UCSD-AML1 (cell line): ENCODE data around the gene ZMIZ1.

Experiments used
- DNase-seq: peaks from one replicate; lab custom pipeline; 2025; ENCODE audit not compliant: unreplicated experiment; lab: John Stamatoyannopoulos, UW

ZMIZ1 gene

DNA sequence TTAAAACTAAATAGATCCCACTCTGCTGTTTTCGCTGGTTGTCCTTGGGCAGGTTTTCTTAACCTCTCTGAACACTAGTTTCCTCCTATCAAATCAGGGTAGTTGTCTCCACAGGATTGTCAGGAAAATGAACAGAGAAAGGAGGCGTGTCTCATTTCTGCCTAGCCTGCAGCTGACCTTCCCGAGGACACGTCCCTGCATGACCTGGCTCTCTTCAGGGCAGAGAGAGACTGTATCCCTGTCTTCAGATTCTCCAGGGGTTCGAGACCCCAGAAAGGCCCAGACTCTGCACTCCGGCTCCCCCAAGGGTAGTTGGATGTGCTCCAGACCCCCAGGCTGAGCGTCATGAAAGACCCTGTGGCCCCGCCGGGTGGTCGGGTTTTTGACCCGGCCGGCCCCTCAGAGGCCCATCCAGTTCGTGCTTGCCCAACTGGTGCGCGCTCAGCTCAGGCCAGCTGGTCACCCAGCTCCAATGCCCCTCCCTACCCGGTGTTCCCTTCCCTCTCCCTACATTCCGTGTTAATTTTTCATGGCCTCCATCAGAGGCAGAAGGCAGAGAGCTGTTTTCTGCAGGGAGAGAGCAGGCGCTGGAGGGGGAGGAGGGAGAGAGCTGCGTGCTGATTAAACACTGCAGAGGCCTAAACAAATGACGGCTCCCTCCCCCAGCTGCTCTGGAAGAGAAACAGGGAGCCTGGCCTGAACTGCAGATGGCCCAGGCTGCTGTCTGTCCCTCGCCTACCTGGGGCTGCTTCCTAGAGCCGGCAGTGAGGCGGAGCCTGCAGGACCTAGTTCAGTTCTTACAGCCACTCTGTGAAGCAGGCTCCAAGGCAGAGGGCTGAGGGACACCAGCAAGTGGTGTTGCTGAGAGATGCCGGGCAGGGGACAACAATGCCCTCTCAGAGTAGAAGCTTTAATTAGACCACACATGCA, 192.3 kb downstream of the ZMIZ1 start:
- DNase-seq = no peak

DNA sequence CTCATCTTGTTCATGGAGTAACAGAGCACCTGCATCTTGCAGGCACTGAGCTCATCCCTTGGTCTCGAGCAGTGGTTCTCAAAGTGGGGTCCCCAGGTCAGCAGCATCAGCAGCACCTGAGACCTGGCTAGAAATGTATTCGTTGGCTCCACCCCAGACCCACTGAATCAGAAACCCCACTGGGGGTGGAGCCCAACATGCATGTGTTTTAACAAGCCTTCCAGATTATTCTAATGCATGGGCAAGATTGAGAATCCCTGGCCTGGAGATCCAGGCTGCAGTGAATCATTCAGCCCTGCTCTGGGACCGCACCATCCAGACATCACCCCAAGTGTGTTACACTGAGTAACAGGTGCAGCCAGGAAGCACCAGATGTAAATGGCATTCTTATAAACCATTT, 193.4 kb downstream of the ZMIZ1 start:
- DNase-seq = no peak

DNA sequence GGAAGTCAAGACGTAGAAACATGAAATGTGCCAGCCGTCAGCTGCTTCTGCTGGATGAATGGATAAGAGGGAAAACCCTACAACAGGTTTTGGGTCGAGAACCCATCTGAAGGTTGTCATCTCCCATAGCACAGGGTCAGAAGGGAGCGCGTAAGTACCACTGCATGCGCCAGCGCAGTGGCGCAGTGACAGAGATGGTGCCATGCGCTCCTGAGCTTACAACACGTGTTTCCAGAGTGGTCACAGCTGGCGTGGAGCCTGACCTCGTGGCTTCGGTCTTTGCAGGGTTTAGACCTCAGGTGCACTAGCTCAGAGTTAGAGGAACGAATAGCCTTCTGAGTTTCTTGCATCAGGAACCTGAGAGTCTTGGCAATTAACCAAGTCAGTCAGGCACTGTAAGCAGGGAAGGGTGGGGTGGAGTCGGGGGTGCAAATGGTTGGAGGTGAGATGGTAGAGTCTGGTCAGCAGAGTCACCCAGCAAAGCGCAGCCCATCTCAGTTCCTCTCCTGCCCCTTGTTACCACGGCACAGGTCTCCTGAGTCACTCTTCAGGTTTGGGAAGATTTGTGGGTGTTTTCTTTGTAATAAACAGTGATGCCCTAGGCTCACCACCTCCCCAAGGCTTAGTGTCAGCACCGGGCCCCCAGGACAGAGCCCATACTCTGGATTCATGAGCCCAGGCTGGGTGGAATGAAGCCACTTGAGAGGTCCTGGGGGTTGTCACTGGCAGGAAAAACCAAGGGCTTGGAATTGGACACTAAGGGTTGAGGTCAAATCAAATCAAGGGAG, 194.4 kb downstream of the ZMIZ1 start:
- no peak for DNase-seq

DNA sequence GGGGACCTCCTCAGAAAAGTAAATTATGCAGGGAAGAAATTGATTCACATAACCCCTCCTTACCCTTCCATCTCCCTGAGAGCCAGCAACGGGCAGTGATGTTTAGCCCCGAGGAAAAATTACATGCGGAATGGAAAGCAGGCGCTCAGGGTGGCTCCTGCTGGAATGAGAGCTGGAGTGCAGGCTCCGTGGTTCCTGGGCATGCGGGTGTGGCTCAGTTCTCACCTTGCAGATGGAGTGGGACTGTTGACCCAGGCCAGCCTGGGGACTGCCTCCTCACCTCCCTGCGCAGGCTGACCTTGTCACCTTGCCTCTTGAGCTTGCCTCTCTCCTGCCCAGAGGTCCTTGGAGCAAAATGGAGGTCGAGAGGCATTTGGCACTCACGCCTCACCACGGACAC, 195.2 kb downstream of the ZMIZ1 start:
- DNase-seq = no peak

DNA sequence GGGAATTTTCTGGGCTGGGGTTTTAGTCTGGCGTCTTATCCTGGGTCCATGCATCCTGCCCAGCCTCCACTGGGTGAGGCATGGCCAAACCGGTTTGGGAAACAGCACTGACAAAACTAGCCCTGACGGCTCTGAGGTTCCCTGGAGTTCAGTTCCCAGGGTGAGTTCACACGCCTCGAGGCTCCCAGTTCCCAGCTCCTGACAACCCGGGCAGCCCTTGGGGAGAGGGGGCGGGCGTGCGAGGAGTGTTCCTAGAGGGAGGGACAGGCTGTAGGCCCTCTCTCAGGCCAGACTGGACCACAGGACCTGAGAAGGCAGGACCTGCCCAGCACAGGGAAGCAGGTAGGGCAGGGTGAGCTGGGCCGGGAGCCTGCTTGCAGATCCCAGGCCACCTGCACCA, 196.2 kb downstream of the ZMIZ1 start:
- no peak for DNase-seq

DNA sequence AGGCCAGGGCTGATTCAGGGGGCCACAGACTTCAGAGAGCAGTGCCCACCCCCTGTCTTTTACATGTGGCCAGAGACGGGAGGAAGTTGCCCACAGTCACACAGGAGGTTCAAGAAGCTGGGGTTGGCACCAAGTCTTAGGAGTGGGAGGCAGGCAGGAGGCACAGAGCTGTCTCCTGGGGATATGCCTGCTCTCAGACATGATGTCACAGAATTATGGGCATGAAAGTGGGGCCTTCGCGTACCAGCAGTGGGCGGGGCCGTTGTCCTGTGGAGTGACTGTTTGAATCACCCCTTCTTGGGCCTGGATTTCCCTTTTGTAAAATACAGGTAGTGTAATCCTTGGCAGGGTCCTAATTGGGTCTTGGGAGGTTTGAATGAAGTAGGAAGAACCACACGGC, 197.3 kb downstream of the ZMIZ1 start:
- DNase-seq = peak; percentile 59

DNA sequence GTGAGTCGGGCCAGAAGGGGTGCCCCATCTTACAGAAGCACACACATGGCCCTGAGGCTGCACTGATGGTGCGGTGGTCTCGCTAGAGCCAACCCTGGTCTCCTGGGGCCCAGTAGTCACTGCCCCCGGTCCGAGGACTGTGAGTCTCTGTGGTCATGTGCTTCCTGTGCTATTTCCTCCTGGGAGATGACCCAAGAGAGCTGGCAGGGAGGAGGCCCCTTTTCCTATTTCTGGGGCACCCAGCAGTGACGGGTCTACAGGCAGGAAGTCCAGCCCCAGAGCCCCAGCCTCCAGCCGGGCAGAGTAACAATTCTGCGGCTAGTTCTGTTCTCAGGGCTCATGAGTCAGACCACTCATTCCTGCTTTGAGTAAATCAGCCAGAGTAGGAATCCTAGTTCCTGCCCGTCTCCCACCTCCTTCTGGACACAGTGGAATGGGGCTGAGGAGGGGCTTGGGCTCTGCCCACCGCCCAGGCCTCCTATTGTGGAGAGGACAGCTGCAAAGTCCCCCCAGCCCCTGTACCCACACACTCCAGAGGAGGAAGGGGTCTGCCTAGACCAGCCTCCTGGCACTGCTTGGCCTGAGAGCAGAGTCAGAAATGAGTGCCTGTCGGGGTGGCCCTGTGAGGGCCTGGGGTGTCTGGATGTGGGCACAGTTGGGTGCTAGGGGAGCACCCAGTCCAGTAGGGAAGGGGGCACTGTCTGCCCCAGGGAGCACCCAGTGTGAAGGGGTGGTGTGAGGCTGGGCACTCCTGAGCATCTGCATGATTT, 198.0 kb downstream of the ZMIZ1 start:
- peak; percentile 81 for DNase-seq

DNA sequence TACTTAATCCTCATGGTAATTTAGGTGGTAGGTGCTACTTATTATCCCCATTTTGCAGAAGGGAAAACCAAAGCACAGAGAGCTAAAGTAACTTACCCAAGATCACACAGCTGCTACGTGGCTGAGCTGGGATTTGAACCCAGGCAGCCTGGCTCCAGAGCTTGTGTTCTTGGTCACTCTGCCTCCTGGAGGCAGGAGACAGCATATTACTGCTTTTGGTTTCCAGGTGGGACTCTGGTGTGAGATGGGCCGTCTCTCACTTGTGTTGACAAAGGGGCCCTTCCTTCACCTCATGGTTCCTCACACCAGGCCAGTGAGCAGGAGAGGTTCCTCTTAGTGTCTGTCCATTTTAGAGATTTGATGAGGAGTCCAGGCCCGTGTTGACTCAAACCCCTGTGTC, 198.7 kb downstream of the ZMIZ1 start:
- no peak for DNase-seq

DNA sequence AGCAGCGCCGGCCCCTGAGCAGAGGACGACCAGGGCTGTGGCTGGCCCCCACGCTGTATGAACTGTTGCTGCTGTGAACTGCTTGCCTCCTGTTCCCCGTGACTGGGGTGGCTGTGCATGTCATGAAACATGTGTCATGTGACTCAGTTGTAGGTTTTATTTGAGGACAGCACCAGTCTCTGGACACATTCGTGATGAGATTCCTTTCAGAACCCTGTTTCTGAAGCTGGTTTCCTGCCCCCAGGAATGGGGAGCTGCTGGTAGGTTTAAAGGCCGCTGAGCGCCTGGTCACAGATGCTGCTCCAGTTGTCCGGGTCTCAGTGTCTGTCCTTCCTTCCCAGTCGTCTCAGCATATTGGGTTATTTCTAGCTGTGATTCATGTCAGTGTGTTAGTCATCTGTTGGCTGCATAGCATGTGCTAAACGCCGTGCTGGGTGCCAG, 199.4 kb downstream of the ZMIZ1 start:
- no peak for DNase-seq

DNA sequence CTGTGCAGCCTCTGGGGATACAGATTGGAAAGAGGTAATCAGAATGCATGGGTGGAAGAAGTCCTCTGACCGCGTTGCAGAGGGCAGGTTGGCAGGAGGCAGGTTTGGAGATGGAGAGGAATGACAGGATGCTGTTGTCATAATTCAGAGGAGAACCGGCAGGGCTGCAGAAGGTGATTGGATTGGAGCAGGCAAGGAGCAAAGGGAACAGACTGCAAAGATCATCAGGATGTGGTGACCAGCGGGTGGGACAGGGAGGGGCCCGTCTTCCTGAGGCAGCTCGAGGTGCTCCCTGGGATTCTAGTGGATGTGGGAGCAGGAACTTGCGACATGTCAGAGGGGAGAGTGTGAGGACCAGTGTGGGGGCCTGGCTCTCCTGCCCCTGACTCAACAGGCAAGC, 200.0 kb downstream of the ZMIZ1 start:
- peak; percentile 41 for DNase-seq

DNA sequence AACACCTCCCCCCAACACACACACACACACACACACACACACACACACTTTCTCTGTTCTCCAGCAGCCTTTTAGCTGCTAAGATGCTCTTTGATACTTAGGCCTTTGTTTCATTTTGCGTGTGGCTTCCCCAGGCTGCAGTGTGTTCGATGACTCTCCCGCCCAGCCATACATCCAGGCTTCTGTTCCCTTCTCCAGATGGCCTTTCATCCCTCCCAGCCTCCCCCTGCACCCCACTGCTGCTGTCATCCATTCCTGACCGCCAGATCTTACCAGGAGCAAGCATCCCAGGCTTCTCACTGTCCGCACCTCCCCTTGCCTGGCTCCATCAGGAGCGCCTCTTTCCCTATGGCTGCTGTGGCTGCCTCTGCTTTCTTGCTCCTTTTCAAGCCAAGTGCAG, 200.7 kb downstream of the ZMIZ1 start:
- DNase-seq = no peak

DNA sequence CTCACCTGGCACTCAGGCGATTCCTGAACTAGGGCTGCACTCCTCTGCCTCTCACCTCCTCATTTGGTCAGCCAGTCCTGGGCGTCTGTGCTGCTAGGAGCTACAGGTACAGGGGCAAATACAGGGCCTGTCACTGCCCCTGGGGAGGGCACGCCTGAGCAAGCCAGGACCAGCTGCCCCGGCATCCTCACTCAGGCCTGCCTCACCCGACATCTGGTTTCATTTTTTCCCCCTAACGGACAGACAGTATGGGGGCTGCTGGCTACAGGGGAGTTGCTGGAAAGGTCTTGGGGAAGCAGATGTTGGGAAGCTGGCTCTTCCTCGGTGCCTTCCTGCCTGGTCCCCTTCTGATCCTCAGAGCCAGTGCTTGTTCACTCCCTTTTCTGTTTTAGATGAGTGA, 201.2 kb downstream of the ZMIZ1 start:
- DNase-seq = no peak

DNA sequence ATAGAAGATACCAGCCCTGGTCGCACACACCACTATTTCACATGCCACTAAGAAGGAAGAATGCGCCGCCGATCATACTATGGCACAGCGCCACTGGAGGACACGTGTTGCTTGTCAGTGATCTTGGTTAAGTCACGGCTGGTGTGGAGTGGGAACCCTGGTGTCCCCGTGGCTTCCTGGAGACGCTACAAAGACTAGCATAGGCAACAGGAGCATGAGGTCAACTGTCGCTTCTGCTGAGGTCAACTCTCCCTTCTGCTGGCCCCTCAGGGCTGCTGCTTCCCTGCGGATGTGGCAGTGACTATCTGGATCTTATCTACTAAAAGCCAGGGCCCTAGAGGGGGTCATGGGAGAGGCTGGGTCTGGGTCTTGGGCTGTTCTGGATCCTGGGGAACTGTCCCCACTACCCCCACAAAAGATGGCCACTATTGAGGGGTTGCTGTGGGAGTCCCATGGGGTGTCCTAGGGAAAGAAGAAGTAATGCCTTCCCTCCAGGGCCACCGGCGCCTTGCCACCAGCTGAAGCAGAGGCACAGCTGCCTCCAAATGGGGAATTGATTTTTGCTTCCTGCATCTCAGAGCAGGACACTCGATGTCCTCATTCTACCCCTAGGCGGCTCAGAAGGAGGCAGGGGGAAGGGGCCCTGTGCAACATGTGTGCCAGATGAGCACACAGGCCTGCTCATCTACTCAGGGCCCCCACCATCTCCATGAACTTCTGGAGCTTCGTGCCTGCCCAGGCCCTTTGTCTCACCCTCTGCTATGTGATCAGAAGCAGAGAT, 201.9 kb downstream of the ZMIZ1 start:
- no peak for DNase-seq

DNA sequence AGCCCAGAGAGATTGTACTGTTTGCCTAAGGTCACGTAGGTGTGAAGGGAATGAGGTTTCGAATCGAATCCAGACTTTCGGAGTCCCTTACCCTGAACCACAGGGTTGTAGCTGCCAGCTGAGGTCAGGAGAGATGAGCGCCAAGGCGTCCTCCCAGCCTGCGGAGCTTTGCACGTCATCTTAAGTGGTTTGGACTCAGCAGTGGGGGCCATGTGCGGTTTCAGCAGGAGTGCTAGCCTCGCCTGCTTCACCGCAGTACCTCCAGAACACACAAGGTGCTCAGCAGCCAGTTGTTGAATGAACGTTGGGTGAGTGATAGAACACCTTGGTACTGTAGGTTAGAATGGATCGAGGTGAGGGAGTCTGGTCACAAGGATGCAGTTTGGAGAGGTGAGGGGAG, 203.6 kb downstream of the ZMIZ1 start:
- DNase-seq = no peak

DNA sequence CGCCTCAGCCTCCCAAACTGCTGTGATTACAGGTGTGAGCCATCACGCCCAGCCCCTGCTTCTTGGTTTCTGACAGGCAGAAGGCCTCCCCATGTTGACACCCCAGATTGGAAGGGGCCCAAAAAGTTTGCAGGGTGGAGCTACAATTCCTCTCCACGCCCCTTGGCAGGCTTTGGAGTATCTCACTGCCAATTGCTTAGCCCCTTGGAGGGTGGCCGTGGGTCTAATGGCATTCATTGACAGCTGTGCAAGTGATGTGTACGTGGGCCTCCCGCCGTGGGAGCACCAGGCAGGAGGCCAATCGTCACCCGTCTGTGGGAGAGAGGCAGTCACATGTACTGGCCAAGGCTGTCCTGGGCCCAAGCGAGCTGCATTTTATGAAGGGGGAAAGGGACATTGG, 204.8 kb downstream of the ZMIZ1 start:
- DNase-seq = no peak

DNA sequence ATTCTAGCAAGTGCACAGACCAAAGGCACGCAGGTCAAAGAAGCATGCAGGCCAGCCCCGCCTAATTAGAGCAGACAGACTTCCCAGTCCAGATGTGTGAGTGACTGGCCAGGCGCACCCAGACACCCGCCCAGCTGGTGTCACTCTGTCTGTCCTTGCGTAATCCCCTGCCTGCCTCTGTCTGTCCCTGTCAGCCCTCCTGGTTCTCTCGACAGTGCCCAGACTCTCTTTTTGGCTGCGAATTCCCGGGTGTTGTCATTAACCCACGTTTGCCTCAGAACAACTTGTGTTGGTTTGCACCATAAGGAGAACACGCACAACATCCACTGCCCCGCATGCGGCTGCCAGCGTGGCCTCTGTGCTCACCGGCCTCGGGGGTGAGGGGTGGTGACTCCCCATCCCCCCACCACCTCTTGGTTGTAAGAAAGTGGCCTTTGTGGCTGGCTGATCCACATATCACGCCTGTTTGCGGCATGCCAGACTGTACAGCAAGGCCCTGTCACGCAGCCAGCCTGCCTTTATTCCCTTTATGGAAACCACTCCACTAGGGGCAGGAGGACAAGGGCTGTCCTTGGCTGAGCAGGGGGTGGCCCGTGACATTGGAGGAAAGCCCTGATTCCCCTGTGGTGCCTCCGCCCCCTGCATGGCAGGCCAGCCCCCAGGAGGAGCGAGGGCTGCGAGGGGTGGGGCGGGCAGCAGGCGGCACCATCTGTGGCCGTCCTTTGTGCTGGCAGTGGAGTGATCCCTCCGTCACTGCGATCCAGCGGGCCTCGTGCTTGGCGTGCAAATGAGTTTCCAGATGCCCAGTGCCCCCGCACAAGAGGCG, 205.7 kb downstream of the ZMIZ1 start:
- DNase-seq = no peak

DNA sequence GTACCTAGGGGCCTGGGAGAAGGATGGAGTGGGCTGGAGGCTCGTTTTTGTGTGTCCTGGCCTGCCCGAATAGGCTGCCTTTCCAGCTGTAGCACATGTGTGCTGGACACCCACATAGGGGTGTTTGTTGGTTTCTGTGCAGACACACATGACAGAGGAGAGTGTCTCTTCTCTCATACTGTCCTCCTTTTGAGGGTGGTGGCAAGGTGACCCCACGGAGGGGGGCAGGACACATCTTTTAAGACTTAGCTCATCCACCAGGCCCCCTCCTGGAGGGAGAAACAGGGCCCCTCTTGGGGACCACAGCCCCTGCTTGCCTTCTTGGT, 206.3 kb downstream of the ZMIZ1 start:
- no peak for DNase-seq

DNA sequence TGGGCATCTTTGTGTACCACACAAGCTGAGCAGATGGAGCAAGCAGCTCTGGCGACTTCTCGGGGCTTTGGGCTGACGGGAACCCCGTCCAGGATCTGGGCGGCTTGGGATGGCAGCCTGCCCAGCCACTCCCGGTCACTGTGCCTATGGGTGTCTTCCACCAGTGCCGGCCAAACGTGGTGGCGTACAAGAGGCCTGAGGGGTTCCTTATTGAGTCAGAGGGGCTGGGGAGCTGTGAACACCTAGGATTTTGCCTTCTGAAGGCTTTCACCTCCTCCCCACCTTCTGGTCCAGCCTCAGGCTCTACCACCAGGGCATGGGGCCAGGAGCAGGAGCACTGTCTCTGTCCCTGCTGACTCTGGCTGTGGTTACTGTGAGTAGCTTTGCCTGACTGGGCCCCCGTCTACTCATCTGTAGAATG, 206.7 kb downstream of the ZMIZ1 start:
- no peak for DNase-seq

DNA sequence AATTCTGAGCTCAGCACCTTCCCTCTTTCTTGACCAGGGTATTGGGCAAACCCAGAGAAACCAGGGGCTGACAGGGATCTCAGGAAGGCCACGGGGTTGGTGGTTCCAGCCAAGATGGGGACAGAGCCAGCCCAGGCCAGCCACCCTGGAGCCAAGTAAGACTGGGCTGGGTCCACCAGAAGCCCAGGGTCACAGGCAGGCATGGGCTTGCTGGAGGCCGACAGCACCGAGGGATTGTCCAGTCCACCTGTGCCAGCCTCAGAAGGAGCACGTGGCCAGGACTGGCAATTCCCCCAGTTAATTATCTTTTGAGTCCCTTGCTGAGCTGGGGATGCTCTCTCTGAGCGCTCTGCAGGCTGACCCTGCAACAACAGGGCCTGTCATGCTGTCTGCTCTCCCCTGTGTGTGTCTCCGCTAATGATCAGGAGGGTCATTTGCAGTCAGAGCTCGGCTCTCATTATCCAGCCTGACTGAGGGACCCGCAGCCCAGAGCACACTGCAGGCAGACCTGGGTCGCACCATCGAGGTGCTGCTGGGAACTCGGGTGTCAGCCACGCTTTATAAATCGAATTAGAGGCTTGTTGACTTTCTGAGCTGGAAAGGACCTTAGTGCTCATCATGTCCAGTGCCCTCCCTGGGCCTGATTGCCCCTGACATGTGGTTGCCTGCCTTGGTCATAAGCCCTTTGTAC, 209.0 kb downstream of the ZMIZ1 start:
- DNase-seq = no peak
